ENCODE data around the gene TBC1D1. TPM values are rescaled to one million over a fixed set of nuclear protein-coding genes. Genes with fewer than 3 reads are reported as not detected.

The TBC1D1 gene
- 101 and 112 TPM in 2 replicates for total RNA-seq

- peak within 1 kb of the TSS; percentile 62 for H3K4me3 ChIP-seq (ENCODE audit: low read depth, low read length)
- no peak for TF ChIP-seq CTCF (IDR thresholded peaks at IDR 0.05; ENCODE audit: insufficient read depth, low read depth, low read length)
- DNase-seq (ENCODE audit: low read depth): no peak
Observed at GRCh38 chr4:37890801-37891259, at the start of gene TBC1D1. TBC1D1 (plus strand) TSS chr4:37891084; CDS start chr4:37902096, 11,012 bp downstream.

- no peak overlapping the region for H3K4me3 ChIP-seq (ENCODE audit: low read depth, low read length)
- no peak for DNase-seq (ENCODE audit: low read depth)
- TF ChIP-seq CTCF (IDR thresholded peaks at IDR 0.05; ENCODE audit: insufficient read depth, low read depth, low read length): no peak
Observed at GRCh38 chr4:37844204-37844603, 46.7 kb upstream of the TBC1D1 start.

GRCh38 chr4:37845201-37845600, 45.7 kb upstream of the TBC1D1 start:
- DNase-seq (ENCODE audit: low read depth): no peak
- no peak overlapping the region for H3K4me3 ChIP-seq (ENCODE audit: low read depth, low read length)
- TF ChIP-seq CTCF (IDR thresholded peaks at IDR 0.05; ENCODE audit: insufficient read depth, low read depth, low read length): no peak

- no peak for TF ChIP-seq CTCF (IDR thresholded peaks at IDR 0.05; ENCODE audit: insufficient read depth, low read depth, low read length)
- no peak overlapping the region for H3K4me3 ChIP-seq (ENCODE audit: low read depth, low read length)
- DNase-seq (ENCODE audit: low read depth): no peak
Observed at GRCh38 chr4:37847311-37847884, 43.5 kb upstream of the TBC1D1 start.

GRCh38 chr4:37852376-37852775, 38.5 kb upstream of the TBC1D1 start:
- no peak overlapping the region for H3K4me3 ChIP-seq (ENCODE audit: low read depth, low read length)
- TF ChIP-seq CTCF (IDR thresholded peaks at IDR 0.05; ENCODE audit: insufficient read depth, low read depth, low read length): no peak
- no peak for DNase-seq (ENCODE audit: low read depth)

GRCh38 chr4:37858112-37858511, 32.8 kb upstream of the TBC1D1 start:
- DNase-seq (ENCODE audit: low read depth): no peak
- H3K4me3 ChIP-seq (ENCODE audit: low read depth, low read length): no peak overlapping the region
- no peak for TF ChIP-seq CTCF (IDR thresholded peaks at IDR 0.05; ENCODE audit: insufficient read depth, low read depth, low read length)

- no peak for DNase-seq (ENCODE audit: low read depth)
- TF ChIP-seq CTCF (IDR thresholded peaks at IDR 0.05; ENCODE audit: insufficient read depth, low read depth, low read length): no peak
- no peak overlapping the region for H3K4me3 ChIP-seq (ENCODE audit: low read depth, low read length)
Observed at GRCh38 chr4:37858872-37859271, 32.0 kb upstream of the TBC1D1 start.
